Measurements from ENCODE around the gene PEX16.

DNA sequence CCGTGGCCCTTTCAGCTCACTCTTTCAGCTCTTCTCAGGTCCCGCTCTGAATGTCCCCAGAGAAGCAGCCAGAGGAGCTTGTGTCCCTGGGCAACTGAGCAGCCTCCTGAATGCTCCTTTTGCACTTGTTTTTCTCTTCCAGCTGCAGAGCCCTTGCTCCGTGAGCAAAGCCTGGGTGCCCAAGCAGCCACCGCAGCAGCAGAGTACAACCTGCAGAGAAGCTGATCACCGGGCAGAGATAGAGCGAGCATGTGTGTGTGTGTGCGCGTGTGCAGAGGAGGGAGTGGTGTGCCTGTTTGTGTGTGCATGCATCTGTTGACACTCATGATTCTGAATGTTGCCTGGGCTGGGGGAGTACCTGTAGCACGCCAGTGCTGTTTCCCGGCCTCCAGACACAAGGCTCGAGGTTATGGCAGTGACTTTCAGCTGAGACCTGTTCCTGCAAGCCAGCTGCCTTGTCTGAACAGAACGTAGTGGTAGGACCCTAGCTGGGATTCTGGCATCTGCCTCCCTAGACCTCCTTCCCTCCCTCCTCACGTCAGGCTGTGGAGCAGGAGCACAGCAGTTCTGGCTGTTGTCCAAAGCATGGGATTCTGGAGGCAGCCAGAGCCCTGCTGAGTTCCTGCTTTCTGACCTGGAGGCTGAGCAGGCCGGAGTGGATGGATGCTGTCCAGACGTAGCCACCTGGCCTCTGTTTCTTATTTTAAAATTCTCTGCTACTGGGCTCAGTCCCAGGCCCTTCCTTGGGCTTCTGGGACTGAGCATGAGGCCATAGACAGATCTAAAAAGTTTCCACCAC, 36.7 kb downstream of the PEX16 start:
- TF ChIP-seq, protein P1, sequence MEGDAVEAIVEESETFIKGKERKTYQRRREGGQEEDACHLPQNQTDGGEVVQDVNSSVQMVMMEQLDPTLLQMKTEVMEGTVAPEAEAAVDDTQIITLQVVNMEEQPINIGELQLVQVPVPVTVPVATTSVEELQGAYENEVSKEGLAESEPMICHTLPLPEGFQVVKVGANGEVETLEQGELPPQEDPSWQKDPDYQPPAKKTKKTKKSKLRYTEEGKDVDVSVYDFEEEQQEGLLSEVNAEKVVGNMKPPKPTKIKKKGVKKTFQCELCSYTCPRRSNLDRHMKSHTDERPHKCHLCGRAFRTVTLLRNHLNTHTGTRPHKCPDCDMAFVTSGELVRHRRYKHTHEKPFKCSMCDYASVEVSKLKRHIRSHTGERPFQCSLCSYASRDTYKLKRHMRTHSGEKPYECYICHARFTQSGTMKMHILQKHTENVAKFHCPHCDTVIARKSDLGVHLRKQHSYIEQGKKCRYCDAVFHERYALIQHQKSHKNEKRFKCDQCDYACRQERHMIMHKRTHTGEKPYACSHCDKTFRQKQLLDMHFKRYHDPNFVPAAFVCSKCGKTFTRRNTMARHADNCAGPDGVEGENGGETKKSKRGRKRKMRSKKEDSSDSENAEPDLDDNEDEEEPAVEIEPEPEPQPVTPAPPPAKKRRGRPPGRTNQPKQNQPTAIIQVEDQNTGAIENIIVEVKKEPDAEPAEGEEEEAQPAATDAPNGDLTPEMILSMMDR (IDR thresholded peaks at IDR 0.05): no peak
- TF ChIP-seq EP300 (IDR thresholded peaks at IDR 0.05) (no peak), POLR2A (IDR thresholded peaks at IDR 0.05) (no peak)
